Measurements from ENCODE around the gene HS6ST2.
A peak's percentile ranks its signal among the peaks of the same experiment; 100 is the strongest.

Gene HS6ST2

GRCh38 chrX:132665676-132666075 lies 292.8 kb downstream of the HS6ST2 start:
- DNase-seq: no peak

DNA sequence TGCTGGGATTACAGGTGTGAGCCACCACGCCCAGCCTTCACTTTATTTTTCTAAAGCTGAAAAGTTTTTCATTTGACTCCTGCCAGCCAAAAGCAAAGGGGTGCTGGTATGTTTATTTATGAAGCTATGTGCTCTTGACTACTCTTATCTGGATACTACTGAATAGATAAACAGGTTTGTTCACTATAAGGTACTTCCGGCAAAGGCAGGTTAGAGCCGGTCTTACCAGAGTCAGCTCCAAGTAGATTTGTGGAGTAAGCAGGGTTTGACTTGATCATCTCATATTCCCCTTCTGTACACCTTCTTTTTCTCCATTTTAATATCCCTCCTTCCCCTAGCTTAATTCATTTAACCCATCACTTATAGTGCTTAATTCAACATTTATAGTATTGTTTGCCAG lies 294.2 kb downstream of the HS6ST2 start:
- no peak for DNase-seq

DNA sequence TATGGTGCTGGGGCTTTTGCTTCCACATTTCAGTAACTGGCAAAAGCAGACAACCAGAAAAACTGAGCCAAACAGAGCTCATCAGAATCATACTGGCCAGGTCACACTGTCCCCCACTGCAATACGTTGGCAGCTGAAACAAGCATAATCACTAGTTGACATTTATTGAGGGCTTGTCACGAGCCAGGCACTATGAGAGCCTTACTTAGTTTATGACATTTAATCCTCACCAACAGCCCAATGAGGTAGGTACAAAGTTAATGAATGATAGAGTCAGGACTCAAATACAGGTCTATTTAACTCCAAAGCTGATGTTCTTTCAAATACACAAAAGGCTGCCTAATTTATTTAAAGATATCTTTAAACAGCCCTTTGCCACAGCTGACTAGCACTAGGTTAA lies 295.6 kb downstream of the HS6ST2 start:
- DNase-seq: no peak

DNA sequence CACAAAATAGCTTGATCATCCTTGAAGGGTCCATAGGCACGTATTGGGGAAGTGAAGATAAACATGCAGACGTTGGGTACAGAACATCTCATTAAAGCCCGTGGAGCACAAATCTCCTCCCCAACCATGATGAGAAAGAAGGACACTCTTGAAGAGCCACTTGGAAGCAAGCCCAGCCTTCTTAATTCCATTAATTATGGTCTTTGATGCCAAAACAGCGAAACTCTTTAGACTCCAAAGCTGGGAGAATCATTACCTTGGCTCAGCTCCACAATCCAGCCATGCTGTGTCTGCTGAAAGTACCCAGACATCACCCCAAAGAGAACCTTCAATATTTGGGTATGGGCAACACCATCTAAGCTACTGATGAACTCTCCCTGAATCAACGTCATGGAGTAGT lies 300.6 kb downstream of the HS6ST2 start:
- no peak for DNase-seq

- no peak for DNase-seq
Measured at GRCh38 chrX:132652871-132653270, 305.6 kb downstream of the HS6ST2 start.

DNA sequence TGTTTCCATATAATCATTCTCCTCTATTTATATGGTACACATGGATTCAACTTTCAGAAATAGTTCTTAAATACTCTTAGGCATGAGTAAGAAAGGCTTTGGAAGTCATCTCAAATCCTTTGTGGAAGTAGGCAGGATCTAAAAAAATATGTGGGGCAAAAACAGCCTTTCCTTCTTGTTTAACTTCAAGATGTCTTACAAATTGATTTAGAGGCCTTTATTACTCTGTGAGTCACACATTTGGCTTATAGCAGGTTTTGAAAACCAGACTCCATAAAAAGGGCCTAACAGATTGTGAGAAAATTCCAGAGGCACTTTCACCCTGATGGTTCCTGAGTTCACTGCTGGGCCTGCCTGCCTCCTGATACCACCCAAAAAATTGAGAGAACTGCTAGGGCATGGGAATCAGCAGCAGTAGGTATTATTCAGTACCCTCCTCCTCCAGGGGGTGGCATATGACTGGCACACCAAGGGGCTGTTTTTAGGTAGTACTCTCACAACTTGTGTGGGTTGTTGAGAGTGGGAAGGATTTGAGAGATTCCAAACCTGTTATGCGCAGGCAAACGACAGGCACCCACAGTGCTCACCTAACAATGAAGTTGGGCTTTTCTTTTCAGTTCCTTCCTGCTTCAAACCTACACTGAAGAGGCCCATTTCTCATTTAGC lies 306.9 kb downstream of the HS6ST2 start:
- no peak for DNase-seq

DNA sequence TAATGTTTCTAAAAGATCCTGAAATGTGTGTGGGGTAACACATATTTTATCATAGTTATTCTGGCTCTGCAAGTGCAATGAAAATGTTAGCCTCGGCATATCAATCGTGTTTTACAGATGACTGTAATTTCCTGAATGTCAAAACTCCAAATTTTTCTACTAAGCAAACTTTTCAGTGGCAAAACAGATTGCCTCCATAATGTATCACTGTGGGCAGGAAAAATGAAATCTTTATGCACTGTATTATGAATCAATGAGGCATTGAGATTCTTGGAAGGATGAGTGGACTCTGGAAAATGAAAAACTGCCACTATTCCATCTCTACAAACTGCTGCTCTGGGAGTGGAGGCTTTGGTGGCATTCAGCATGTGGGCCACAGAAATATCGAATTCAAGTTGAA lies 309.5 kb downstream of the HS6ST2 start:
- no peak for DNase-seq

DNA sequence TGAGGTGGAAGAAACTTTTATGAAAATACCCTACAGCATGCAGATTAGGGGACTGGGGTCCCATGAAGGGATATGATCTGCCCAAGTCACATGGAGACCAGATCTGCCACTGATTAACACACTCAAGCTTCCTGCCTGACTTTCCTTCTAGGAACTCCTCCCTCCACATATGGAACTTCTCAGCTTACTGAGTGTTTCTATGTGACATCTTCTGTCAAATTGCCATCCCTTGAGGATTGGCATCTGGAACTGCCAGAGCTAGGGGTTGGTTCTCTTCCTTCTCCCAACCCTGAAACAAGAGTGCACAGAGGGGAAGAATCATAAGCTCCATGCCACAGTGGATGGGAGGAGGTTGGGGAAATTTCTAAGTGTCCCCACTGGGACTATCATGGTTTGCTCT lies 319.0 kb downstream of the HS6ST2 start:
- peak; percentile 4 for DNase-seq

DNA sequence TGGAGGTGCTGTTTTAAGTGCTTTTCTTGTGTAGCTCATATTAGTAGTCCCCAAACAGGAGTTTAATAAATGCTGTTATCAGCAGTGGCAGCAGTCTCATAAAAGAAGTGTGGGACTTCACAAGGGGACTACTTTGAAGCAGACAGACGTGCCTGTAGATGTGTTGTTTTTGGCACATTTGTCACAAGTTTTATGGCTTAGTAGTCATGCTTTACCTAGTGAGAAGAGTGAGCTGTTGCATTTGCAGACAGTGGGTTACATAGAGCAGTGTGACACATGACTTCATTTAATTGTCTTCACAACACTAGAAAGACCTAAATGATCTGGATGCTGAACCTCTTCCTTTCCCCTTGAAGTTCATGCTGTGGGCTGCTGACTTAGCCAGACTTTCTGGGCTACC lies 320.1 kb downstream of the HS6ST2 start:
- DNase-seq: no peak

- DNase-seq: peak; percentile 25
Measured at GRCh38 chrX:132636080-132636479, 322.3 kb downstream of the HS6ST2 start.

DNA sequence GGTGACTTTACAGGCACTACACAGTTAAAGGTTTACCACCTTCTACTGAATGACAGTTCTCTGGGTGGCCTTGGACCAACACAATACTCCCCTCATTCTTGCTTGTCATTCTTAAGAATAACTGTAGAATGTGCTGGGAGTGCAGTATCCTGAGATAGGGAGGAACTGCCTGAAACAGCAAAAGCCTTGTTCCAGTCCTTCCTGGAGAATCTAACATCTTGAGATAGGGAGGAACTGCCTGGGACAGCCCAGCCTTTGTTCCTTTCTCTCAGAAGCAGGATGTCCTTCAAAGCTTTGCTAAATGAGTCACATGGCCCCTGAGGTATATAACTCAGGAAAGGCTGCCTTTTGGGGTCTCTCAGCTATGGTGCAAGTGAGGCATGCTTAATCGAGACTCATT lies 323.9 kb downstream of the HS6ST2 start:
- DNase-seq: no peak

DNA sequence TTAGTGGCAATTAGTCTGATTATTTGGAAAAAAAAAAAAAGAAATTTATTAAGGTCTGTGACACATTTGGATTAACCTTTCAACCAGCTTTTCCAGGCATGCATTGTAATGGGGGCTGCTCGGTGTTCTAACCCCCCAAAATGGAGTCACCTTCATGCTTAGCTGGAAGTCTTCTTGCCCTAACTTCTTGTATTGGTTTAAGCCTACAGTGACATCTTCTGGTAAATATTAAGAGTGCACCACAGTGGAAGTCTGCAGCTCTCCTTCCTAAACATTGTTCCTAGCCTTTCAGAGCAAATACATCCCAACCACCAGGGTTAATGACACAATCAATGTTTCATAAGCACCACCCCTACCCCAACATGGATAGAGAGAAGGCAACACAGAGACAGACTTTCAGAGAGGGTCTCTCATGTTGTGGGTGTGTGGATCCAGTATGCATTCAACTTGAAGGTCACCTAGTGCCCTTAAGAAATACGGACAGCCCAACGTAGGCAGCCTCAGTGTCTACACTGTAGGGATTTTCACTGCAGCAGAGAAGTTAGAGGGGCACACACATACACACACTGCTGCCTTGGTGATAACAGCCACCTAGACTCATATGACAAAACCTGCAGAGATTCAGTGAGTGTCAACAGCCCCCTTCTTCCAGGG lies 326.7 kb downstream of the HS6ST2 start:
- DNase-seq: peak; percentile 40

GRCh38 chrX:132624466-132624865 lies 334.0 kb downstream of the HS6ST2 start:
- no peak for DNase-seq

DNA sequence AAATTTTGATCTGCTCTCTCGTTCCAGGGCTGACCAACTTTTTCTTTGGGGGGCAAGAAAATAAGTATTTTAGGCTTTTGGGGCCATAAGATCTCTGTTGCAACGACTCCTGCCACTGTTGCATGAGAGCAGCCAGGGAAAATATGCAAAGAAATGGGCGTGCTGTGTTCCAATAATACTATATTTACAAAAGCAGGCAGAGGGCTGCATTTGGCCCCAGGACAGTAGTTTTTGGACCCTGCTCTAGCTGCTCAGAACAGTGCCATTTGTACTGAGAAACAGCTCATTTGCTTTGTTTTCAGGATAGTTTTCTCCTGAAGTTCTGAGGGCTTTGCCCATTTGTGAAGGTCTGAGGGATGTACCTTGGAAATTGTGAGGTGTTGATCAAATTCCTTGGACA lies 334.5 kb downstream of the HS6ST2 start:
- DNase-seq: no peak

- no peak for DNase-seq
Measured at GRCh38 chrX:132623300-132623699, 335.1 kb downstream of the HS6ST2 start.

GRCh38 chrX:132622130-132622529 lies 336.3 kb downstream of the HS6ST2 start:
- no peak for DNase-seq

- DNase-seq: no peak
Measured at GRCh38 chrX:132618810-132619209, 339.6 kb downstream of the HS6ST2 start.

GRCh38 chrX:132615391-132616131 lies 342.9 kb downstream of the HS6ST2 start:
- DNase-seq: no peak

DNA sequence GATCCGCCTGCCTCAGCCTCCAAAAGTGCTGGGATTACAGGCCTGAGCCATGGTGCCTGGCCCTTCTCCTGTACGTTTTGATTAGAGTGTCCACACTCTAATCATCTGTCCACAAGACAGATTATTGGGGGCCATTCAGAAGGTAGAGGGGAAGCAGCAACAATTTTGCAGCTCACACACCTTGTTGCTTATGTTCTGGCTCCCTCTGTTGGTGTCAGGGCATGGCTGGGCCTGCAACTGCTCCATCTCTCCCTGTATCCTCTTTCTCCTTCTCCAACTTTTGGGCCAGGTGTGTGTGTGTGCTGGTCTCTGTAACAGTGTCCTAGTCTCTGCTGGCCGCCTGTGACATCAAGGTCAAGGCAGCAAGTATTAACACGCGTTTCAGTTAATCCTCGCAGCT lies 344.1 kb downstream of the HS6ST2 start:
- no peak for DNase-seq

- DNase-seq: no peak
Measured at GRCh38 chrX:132613801-132614200, 344.6 kb downstream of the HS6ST2 start.

DNA sequence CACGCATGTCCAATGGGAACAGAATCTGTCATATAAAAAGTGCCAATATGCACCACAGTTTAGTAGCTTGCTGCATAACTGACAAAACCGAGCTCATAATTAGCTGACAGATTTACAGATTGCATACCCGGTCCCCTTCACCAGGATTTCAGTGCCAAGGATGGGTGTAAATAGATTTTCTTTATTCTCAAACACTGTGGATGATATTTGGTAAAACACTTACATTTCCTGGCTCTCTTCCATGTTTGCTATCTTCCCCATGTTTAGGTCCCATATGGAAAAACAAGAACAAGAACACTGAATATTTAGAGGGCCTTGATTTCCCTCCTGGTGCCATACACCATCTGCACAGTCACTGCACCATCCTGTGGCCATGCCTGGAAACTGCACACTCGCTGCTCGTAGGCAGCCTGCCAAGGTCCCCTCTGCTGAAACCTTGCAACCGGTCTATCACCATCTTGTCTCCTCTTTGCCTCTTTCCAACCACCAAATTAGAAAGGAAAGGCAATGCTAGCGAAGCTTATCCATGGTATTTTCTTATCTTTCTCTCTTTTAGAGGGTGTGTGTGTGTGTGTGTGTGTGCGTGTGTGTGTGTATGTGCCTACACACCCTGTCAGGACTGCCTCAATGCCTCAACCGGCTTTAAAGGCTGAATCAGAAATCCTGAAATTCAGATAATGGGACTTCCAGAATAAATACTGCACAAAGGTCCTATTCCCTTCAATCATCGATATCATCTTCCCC lies 345.4 kb downstream of the HS6ST2 start:
- DNase-seq: peak; percentile 53

DNA sequence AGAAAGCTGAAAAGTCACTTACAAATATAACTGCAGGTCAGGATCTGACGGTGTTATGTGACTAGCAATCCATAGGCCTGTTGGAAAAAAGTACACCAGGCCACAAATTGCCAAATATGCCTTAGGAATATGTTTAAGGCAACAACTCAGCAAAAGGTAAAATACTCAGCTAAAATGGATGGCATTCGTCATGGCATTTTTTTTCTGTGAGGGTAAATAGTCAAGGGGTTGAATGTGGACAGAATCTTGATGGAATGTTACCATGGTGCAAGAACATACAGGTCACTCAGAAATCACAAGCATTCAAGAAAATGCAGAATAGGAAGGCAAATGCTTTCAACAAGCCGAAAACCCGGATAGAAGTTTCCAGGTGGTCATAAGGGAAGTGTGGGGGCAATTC lies 347.9 kb downstream of the HS6ST2 start:
- DNase-seq: no peak

DNA sequence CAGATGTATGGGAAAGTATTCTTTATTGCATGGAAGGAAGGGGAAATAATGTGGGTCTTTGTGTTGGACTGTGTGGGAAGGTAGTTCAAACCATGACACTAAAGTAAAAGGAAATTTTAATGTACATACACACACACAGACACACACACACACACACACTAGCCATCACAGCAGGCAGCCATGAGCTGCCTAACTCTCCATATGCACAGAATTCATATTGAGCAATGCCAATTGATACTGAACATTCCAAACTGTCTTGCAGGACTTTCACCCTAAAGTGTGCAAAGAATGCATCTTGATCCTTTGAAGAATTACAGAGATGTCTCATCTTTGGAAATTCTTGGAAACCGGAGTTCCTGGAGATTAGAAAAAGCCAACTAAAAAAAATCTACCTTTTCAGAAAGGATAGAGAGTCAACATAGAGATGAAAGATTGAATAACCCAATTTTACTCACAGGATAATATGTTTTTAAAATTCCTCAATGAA lies 349.0 kb downstream of the HS6ST2 start:
- no peak for DNase-seq

Data from NCI-H2171 treated with DMSO at 0.1 percent for 48 hours (cell line).